KMS-11 (cell line): ENCODE measurements around the gene LARP7.

ENCODE experiments used
- H2AFZ ChIP-seq: fragments of 200-600 bp; sonication (generic); 2 replicates; pipeline ENCODE4 v1.6.1; 2016; ENCODE audit warnings: antibody characterized with exemption, mixed run types, low read depth
- H3K27ac ChIP-seq: fragments of 200-600 bp; sonication (generic); 2 replicates; pipeline ENCODE4 v1.6.1; 2016; ENCODE audit warnings: mild to moderate bottlenecking, mixed run types
- H3K27me3 ChIP-seq: fragments of 200-600 bp; sonication (generic); 2 replicates; pipeline ENCODE4 v1.6.1; 2017; ENCODE audit warnings: mild to moderate bottlenecking, low read depth, mixed run types, moderate library complexity; ENCODE audit not compliant: insufficient read depth
- H3K36me3 ChIP-seq: fragments of 200-600 bp; sonication (generic); 2 replicates; pipeline ENCODE4 v1.6.1; 2017; ENCODE audit warnings: mild to moderate bottlenecking, mixed run types; ENCODE audit not compliant: insufficient read depth
- H3K4me1 ChIP-seq: fragments of 200-600 bp; sonication (generic); 2 replicates; pipeline ENCODE4 v1.6.1; 2016; ENCODE audit warnings: mild to moderate bottlenecking, low read depth, mixed run types; ENCODE audit not compliant: poor library complexity, severe bottlenecking
- H3K4me2 ChIP-seq: fragments of 200-600 bp; sonication (generic); 2 replicates; pipeline ENCODE4 v1.7.0; 2016; ENCODE audit warnings: mild to moderate bottlenecking, mixed run types
- H3K4me3 ChIP-seq: fragments of 200-600 bp; sonication (generic); IDR thresholded peaks from 2 replicates; pipeline ENCODE4 v1.6.1; 2017; ENCODE audit warnings: low read depth, low read length, mixed read lengths; ENCODE audit not compliant: insufficient read depth
- H3K79me2 ChIP-seq: fragments of 200-600 bp; sonication (generic); 2 replicates; pipeline ENCODE4 v1.6.1; 2016; ENCODE audit warnings: low read depth, mixed run types; ENCODE audit not compliant: insufficient read depth
- H3K9ac ChIP-seq: fragments of 200-600 bp; sonication (generic); 2 replicates; pipeline ENCODE4 v1.6.1; 2016; ENCODE audit warnings: mild to moderate bottlenecking, mixed run types
- H4K20me1 ChIP-seq: fragments of 200-600 bp; sonication (generic); 2 replicates; pipeline ENCODE4 v1.6.1; 2016; ENCODE audit warnings: mild to moderate bottlenecking, mixed run types; ENCODE audit not compliant: insufficient read depth
- CTCF ChIP-seq: fragments of 200-600 bp; sonication (generic); conservative IDR thresholded peaks from 2 replicates; pipeline ENCODE4 v1.6.1; 2017; ENCODE audit warnings: low read depth, mild to moderate bottlenecking, antibody characterized with exemption, low read length, moderate library complexity, mixed read lengths

LARP7 gene

GRCh38 chr4:112636688-112637551, at the start of gene LARP7, which contains the start of gene ZGRF1:
Gene LARP7, plus strand, starts transcription at chr4:112637143. Its CDS starts 7,527 bp downstream, at chr4:112644670.
Gene ZGRF1, minus strand, starts transcription at chr4:112636909. Its CDS starts 3,733 bp downstream, at chr4:112633176.
- Histone ChIP-seq H3K4me2 (peak within 1 kb of the TSS; percentile 99), H3K4me1 (peaks cover 48% of the 10 kb centered on the region), H3K27ac (peak within 1 kb of the TSS; percentile 81), H3K9ac (peak within 1 kb of the TSS; percentile 78), H4K20me1 (no peaks in the 10 kb centered on the region), H3K36me3 (no peaks in the 10 kb centered on the region), H3K27me3 (no peaks in the 10 kb centered on the region), H3K4me3 (no peak within 1 kb of the TSS), H3K79me2 (peaks cover 60% of the 10 kb centered on the region), H2AFZ (peak within 1 kb of the TSS; percentile 72)
- TF ChIP-seq CTCF, result peak; percentile 98

GRCh38 chr4:112589206-112589605, 47.7 kb upstream of the LARP7 start:
- Histone ChIP-seq H3K79me2 (no peaks in the 10 kb centered on the region), H3K4me2 (no peak overlapping the region), H2AFZ (no peak overlapping the region), H3K4me3 (no peak overlapping the region), H3K27ac (no peak overlapping the region), H4K20me1 (no peaks in the 10 kb centered on the region), H3K36me3 (0 out of 2 replicates have a peak, but pooled peaks cover 6% of the 10 kb centered on the region), H3K9ac (no peak overlapping the region), H3K4me1 (no peaks in the 10 kb centered on the region), H3K27me3 (no peaks in the 10 kb centered on the region)
- no peak for TF ChIP-seq CTCF

GRCh38 chr4:112591593-112591992, 45.4 kb upstream of the LARP7 start:
- H3K4me2 ChIP-seq, result no peak overlapping the region
- no peak overlapping the region for H3K27ac ChIP-seq
- H4K20me1 ChIP-seq, result no peaks in the 10 kb centered on the region
- H2AFZ ChIP-seq, result no peak overlapping the region
- no peak overlapping the region for H3K9ac ChIP-seq
- H3K27me3 ChIP-seq, result no peaks in the 10 kb centered on the region
- no peak for TF ChIP-seq CTCF
- H3K4me1 ChIP-seq, result no peaks in the 10 kb centered on the region
- H3K36me3 ChIP-seq, result no peaks in the 10 kb centered on the region
- no peak overlapping the region for H3K4me3 ChIP-seq
- H3K79me2 ChIP-seq, result no peaks in the 10 kb centered on the region

- H3K4me1 ChIP-seq, result no peaks in the 10 kb centered on the region
- TF ChIP-seq CTCF, result no peak
- no peak overlapping the region for H3K4me2 ChIP-seq
- H3K9ac ChIP-seq, result no peak overlapping the region
- H4K20me1 ChIP-seq, result no peaks in the 10 kb centered on the region
- H3K79me2 ChIP-seq, result no peaks in the 10 kb centered on the region
- H3K27me3 ChIP-seq, result no peaks in the 10 kb centered on the region
- H3K27ac ChIP-seq, result no peak overlapping the region
- no peak overlapping the region for H2AFZ ChIP-seq
- H3K4me3 ChIP-seq, result no peak overlapping the region
- no peaks in the 10 kb centered on the region for H3K36me3 ChIP-seq
Observed at GRCh38 chr4:112592717-112593116, 44.2 kb upstream of the LARP7 start.
